IMR-90 (cell line): ENCODE results near the gene CNNM1. TPM values are rescaled to one million over a fixed set of nuclear protein-coding genes. Genes with fewer than 3 reads are reported as not detected.
A peak's percentile ranks its signal among the peaks of the same experiment; 100 is the strongest.

Source experiments
- ATAC-seq: fragments of 200-7000 bp; cut with Tn5 transposase; 2 replicates; pipeline ENCODE4 v1.9.1; 2020; ENCODE audit warnings: low read depth, mild to moderate bottlenecking, moderate library complexity
- BruUV-seq: library from RNA; stranded (reverse); fragments of 400-500 nt; replicated peaks from 2 replicates; lab custom pipeline; 2021; lab: Mats Ljungman, UMichigan
- CTCF ChIA-PET: fragments of 300-600 bp; formaldehyde crosslinking; extraction: SDS; loops from one replicate; lab custom pipeline; 2021; ENCODE audit warnings: antibody characterized with exemption; lab: Yijun Ruan, JAX
- POLR2A ChIA-PET: fragments of 300-600 bp; sonication (Branson Sonifier 250); formaldehyde crosslinking; loops from one replicate; lab custom pipeline; 2022; ENCODE audit warnings: antibody characterized with exemption; ENCODE audit not compliant: unreplicated experiment; lab: Charles Lee
- DNase-seq: peaks from one replicate; pipeline ENCODE4 v3.0.0; 2013
- H2AFZ ChIP-seq: replicated peaks from 2 replicates; pipeline ENCODE3; 2013; ENCODE audit warnings: low read length, mild to moderate bottlenecking; ENCODE audit not compliant: poor library complexity
- H2AK5ac ChIP-seq: 2 replicates; pipeline ENCODE4 v1.6.1; 2013; ENCODE audit warnings: low read depth, low read length, inconsistent platforms
- H2AK9ac ChIP-seq: replicated peaks from 2 replicates; pipeline ENCODE3; 2013; ENCODE audit warnings: mild to moderate bottlenecking, low read depth, low read length, moderate library complexity; ENCODE audit not compliant: poor library complexity
- H2BK120ac ChIP-seq: 2 replicates; pipeline ENCODE4 v1.6.1; 2013; ENCODE audit warnings: low read depth, low read length, inconsistent platforms
- H2BK15ac ChIP-seq: 3 replicates; pipeline ENCODE4 v1.6.1; 2013; ENCODE audit warnings: low read depth, low read length, inconsistent platforms
- H2BK20ac ChIP-seq: 2 replicates; pipeline ENCODE4 v1.6.1; 2013; ENCODE audit warnings: low read depth, mild to moderate bottlenecking, inconsistent platforms, low read length, moderate library complexity
- H2BK5ac ChIP-seq: 2 replicates; pipeline ENCODE4 v1.6.1; 2013; ENCODE audit warnings: mild to moderate bottlenecking, low read depth, low read length, inconsistent platforms; ENCODE audit not compliant: poor library complexity, severe bottlenecking
- H3K14ac ChIP-seq: replicated peaks from 2 replicates; pipeline ENCODE4 v1.6.1; 2013; ENCODE audit warnings: low read depth, low read length, inconsistent platforms
- H3K18ac ChIP-seq: 2 replicates; pipeline ENCODE4 v1.6.1; 2013; ENCODE audit warnings: low read depth, low read length, control low read depth
- H3K23ac ChIP-seq: 2 replicates; pipeline ENCODE4 v1.6.1; 2013; ENCODE audit warnings: low read depth, low read length, inconsistent platforms
- H3K27ac ChIP-seq: 2 replicates; pipeline ENCODE4 v1.5.1; 2013; ENCODE audit warnings: mild to moderate bottlenecking, control low read depth, low read length; ENCODE audit not compliant: insufficient read depth
- H3K27me3 ChIP-seq: 2 replicates; pipeline ENCODE4 v1.6.1; 2013; ENCODE audit warnings: low read length; ENCODE audit not compliant: control insufficient read depth, insufficient read depth
- H3K36me3 ChIP-seq: 2 replicates; pipeline ENCODE4 v1.6.1; 2013; ENCODE audit warnings: low read length, mixed read lengths; ENCODE audit not compliant: control insufficient read depth, insufficient read depth
- H3K4ac ChIP-seq: 2 replicates; pipeline ENCODE4 v1.6.1; 2013; ENCODE audit warnings: low read depth, low read length, inconsistent platforms
- H3K4me1 ChIP-seq: 2 replicates; pipeline ENCODE4 v1.6.1; 2013; ENCODE audit warnings: low read length, mixed read lengths; ENCODE audit not compliant: control insufficient read depth, insufficient read depth
- H3K4me2 ChIP-seq: 2 replicates; pipeline ENCODE4 v1.6.1; 2013; ENCODE audit warnings: low read depth, mild to moderate bottlenecking, control low read depth, low read length, moderate library complexity
- H3K4me3 ChIP-seq: 2 replicates; pipeline ENCODE4 v1.5.1; 2013; ENCODE audit warnings: low read depth, mild to moderate bottlenecking, control low read depth, low read length, moderate library complexity; ENCODE audit not compliant: insufficient read depth
- H3K56ac ChIP-seq: 2 replicates; pipeline ENCODE4 v1.6.1; 2013; ENCODE audit warnings: low read length, inconsistent platforms; ENCODE audit not compliant: insufficient read depth; ENCODE audit errors: extremely low read depth
- H3K79me1 ChIP-seq, 2 experiments: 2 replicates each; pipeline ENCODE4 v1.6.1; 2013; ENCODE audit warnings: low read length in 2 of 2, inconsistent platforms in 1 of 2, low read depth in 1 of 2
- H3K9ac ChIP-seq: 2 replicates; pipeline ENCODE4 v1.6.1; 2013; ENCODE audit warnings: low read depth, low read length, control low read depth
- H3K9me1 ChIP-seq: 2 replicates; pipeline ENCODE4 v1.6.1; 2013; ENCODE audit warnings: low read length, inconsistent platforms; ENCODE audit not compliant: insufficient read depth
- H3K9me3 ChIP-seq: 2 replicates; pipeline ENCODE4 v1.6.1; 2013; ENCODE audit warnings: low read length; ENCODE audit not compliant: control insufficient read depth, insufficient read depth
- H4K20me1 ChIP-seq: 2 replicates; pipeline ENCODE4 v1.6.1; 2013; ENCODE audit warnings: low read length, inconsistent platforms; ENCODE audit not compliant: insufficient read depth
- H4K5ac ChIP-seq: 2 replicates; pipeline ENCODE4 v1.6.1; 2013; ENCODE audit warnings: mild to moderate bottlenecking, low read depth, low read length, control low read depth
- H4K8ac ChIP-seq, 2 experiments: 2 replicates each; pipeline ENCODE4 v1.6.1; 2013; ENCODE audit warnings: low read depth in 2 of 2, low read length in 2 of 2, control low read depth in 1 of 2, inconsistent platforms in 1 of 2
- H4K91ac ChIP-seq: 2 replicates; pipeline ENCODE4 v1.6.1; 2013; ENCODE audit warnings: low read depth, low read length, inconsistent platforms; ENCODE audit not compliant: insufficient read depth
- BHLHE40 ChIP-seq: fragments of 150-350 bp; IDR thresholded peaks from 2 replicates; pipeline ENCODE4 v1.6.1; 2016; ENCODE audit warnings: mild to moderate bottlenecking, low read depth, low read length
- CEBPB ChIP-seq: IDR thresholded peaks from 2 replicates; pipeline ENCODE4 v1.6.1; 2012; ENCODE audit warnings: low read depth, low read length, improper control_type of control experiment
- CHD1 ChIP-seq: IDR thresholded peaks from 2 replicates; pipeline ENCODE4 v1.6.1; 2012; ENCODE audit warnings: low read depth, low read length, improper control_type of control experiment
- CTCF ChIP-seq: conservative IDR thresholded peaks from 2 replicates; pipeline ENCODE4 v1.5.1; 2012; ENCODE audit warnings: mild to moderate bottlenecking, low read depth, low read length, improper control_type of control experiment
- ELK1 ChIP-seq: fragments of 150-350 bp; IDR thresholded peaks from 2 replicates; pipeline ENCODE4 v1.6.1; 2016; ENCODE audit warnings: low read depth, mild to moderate bottlenecking, low read length, moderate library complexity, borderline replicate concordance
- FOS ChIP-seq: fragments of 150-350 bp; IDR thresholded peaks from 2 replicates; pipeline ENCODE4 v1.6.1; 2016; ENCODE audit warnings: low read depth, low read length
- MAFK ChIP-seq: IDR thresholded peaks from 2 replicates; pipeline ENCODE4 v1.6.1; 2012; ENCODE audit warnings: low read depth, low read length, improper control_type of control experiment
- MAZ ChIP-seq: IDR thresholded peaks from 2 replicates; pipeline ENCODE4 v1.6.1; 2012; ENCODE audit warnings: low read depth, mild to moderate bottlenecking, low read length, improper control_type of control experiment, moderate library complexity, borderline replicate concordance
- MXI1 ChIP-seq: IDR thresholded peaks from 2 replicates; pipeline ENCODE4 v1.6.1; 2012; ENCODE audit warnings: low read depth, mild to moderate bottlenecking, low read length, moderate library complexity, borderline replicate concordance
- NFE2L2 ChIP-seq: fragments of 150-350 bp; IDR thresholded peaks from 2 replicates; pipeline ENCODE4 v1.6.1; 2016; ENCODE audit warnings: low read depth, mild to moderate bottlenecking, low read length
- POLR2A ChIP-seq: IDR thresholded peaks from 2 replicates; pipeline ENCODE4 v1.6.1; 2012; ENCODE audit warnings: mild to moderate bottlenecking, low read depth, low read length
- RAD21 ChIP-seq: IDR thresholded peaks from 2 replicates; pipeline ENCODE4 v1.6.1; 2012; ENCODE audit warnings: low read length, improper control_type of control experiment
- RCOR1 ChIP-seq: IDR thresholded peaks from 2 replicates; pipeline ENCODE4 v1.6.1; 2012; ENCODE audit warnings: mild to moderate bottlenecking, low read length, improper control_type of control experiment; ENCODE audit not compliant: insufficient replicate concordance
- RFX5 ChIP-seq: IDR thresholded peaks from 2 replicates; pipeline ENCODE4 v1.8.0; 2012; ENCODE audit warnings: low read depth, mild to moderate bottlenecking, low read length, moderate library complexity
- SMC3 ChIP-seq: fragments of 150-350 bp; IDR thresholded peaks from 2 replicates; pipeline ENCODE4 v1.6.1; 2016; ENCODE audit warnings: low read depth, mild to moderate bottlenecking, antibody characterized with exemption, low read length, moderate library complexity
- USF2 ChIP-seq: fragments of 150-350 bp; IDR thresholded peaks from 2 replicates; pipeline ENCODE4 v1.6.1; 2017; ENCODE audit warnings: mild to moderate bottlenecking, antibody characterized with exemption, low read length, low read depth
- WGBS, 2 experiments: methylation state at CpG; one replicate each; pipeline versions ENCODE4 v1.1.5 to v1.1.7; 2013; ENCODE audit warnings: missing lambda C conversion rate in 2 of 2; ENCODE audit not compliant: insufficient read length in 1 of 2; ENCODE audit errors: extremely low coverage in 2 of 2; 5-methylcytosine and 5-hydroxymethylcytosine counted together
- dilution Hi-C: fragments of 300-500 bp; cut with HindIII; formaldehyde crosslinking; loops from one replicate; pipeline ENCODE4 v1.14.3; 2018; ENCODE audit warnings: low sequenced_read_pairs; ENCODE audit not compliant: unreplicated experiment
- in situ Hi-C: fragments of 300-500 bp; cut with MboI; formaldehyde crosslinking; loops from 3 replicates; pipeline ENCODE4 v1.14.3; 2019; ENCODE audit warnings: low sequenced_read_pairs, inconsistent platforms, mixed read lengths
- intact Hi-C: fragments of 100-400 bp; cut with micrococcal nuclease; formaldehyde crosslinking; loops from 2 replicates; pipeline ENCODE4 v1.10.0; 2022
- polyA plus RNA-seq, 3 experiments: library from polyadenylated mRNA; depleted of rRNA; stranded (reverse); fragments of >200 nt; gene quantifications; 2 replicates each; pipeline ENCODE4 v1.2.3, GENCODE V29; 2012; ENCODE audit warnings: low replicate concordance in 1 of 3
- total RNA-seq: library from RNA; depleted of rRNA; stranded (reverse); fragments of >200 nt; gene quantifications from 2 replicates; pipeline ENCODE4 v1.2.3, GENCODE V29; 2012

Gene CNNM1
- total and polyA plus RNA-seq, 2 of the 4 experiments (the other 2 are of a cell fraction), result 0.18 to 0.39 TPM

GRCh38 chr10:99412099-99412498, 82.9 kb downstream of the CNNM1 start:
- no peaks in the 10 kb centered on the region for H3K9me3 ChIP-seq
- no peak for TF ChIP-seq RFX5
- TF ChIP-seq CEBPB, result no peak
- no peak for TF ChIP-seq MAFK
- TF ChIP-seq MXI1, result no peak
- TF ChIP-seq CHD1, result no peak
- no peak for TF ChIP-seq POLR2A
- TF ChIP-seq CTCF, result no peak
- TF ChIP-seq RAD21, result no peak
- TF ChIP-seq FOS, result no peak
- TF ChIP-seq BHLHE40, result no peak
- TF ChIP-seq SMC3, result no peak
- TF ChIP-seq RCOR1, result no peak
- no peak for TF ChIP-seq USF2
- no peak for TF ChIP-seq MAZ
- no peak for TF ChIP-seq NFE2L2
- no peak for TF ChIP-seq ELK1
- H3K36me3 ChIP-seq, result peaks cover 1% of the 10 kb centered on the region; the same call in 1 of the 2 replicates
- no peak overlapping the region for H3K18ac ChIP-seq
- ChIA-PET CTCF (interaction anchor here (0.6 kb wide), 1 partner anchor 852 kb away, joined by 3 read pairs; no protein-coding TSS in a partner anchor), POLR2A (no interaction called here)
- 0 out of 4 replicates have a peak overlapping the region, but pooled peaks of 1 of the 2 experiments have one; percentile 4 for H4K8ac ChIP-seq
- DNase-seq (no peak), ATAC-seq (peak; percentile 24; the same call in 1 of the 2 replicates)
- dilution Hi-C loops (no loop called here), in situ Hi-C loops (no loop called here), intact Hi-C loops (no loop called here)
- H2AK5ac ChIP-seq, result no peak overlapping the region
- no peaks in the 10 kb centered on the region for H3K27me3 ChIP-seq
- H4K5ac ChIP-seq, result no peak overlapping the region
- H3K27ac ChIP-seq, result no peak overlapping the region
- no peak overlapping the region for H3K4me3 ChIP-seq
- H2BK15ac ChIP-seq, result no peak overlapping the region
- H4K20me1 ChIP-seq, result no peaks in the 10 kb centered on the region
- no peak overlapping the region for H3K9ac ChIP-seq
- no peaks in the 10 kb centered on the region for H3K9me1 ChIP-seq
- no peak overlapping the region for H2BK5ac ChIP-seq
- H3K79me1 ChIP-seq, result peaks cover 4 to 16% of the 10 kb centered on the region in 2 experiments
- H2AFZ ChIP-seq, result no peak overlapping the region
- H3K56ac ChIP-seq, result no peak overlapping the region
- no peak overlapping the region for H4K91ac ChIP-seq
- no peak overlapping the region for H2BK120ac ChIP-seq
- H3K4me1 ChIP-seq, result no peaks in the 10 kb centered on the region
- BruUV-seq, result no TSS peak
- H2BK20ac ChIP-seq, result no peak overlapping the region
- H3K14ac ChIP-seq, result no peak overlapping the region
- H3K23ac ChIP-seq, result no peak overlapping the region
- no CpG with 5 or more reads among the region's 1 CpG for WGBS, 2 experiments
- H3K4me2 ChIP-seq, result no peak overlapping the region
- no peak overlapping the region for H2AK9ac ChIP-seq
- H3K4ac ChIP-seq, result no peak overlapping the region
